Fibroblast of skin of left biceps (primary cell): Measurements from ENCODE around the gene ZNF148.

Source experiments
- DNase-seq, 2 experiments: peaks; one replicate each; pipeline ENCODE4 v3.0.0-alpha.2; 2013; ENCODE audit warnings: low read depth in 2 of 2

Gene ZNF148

DNA sequence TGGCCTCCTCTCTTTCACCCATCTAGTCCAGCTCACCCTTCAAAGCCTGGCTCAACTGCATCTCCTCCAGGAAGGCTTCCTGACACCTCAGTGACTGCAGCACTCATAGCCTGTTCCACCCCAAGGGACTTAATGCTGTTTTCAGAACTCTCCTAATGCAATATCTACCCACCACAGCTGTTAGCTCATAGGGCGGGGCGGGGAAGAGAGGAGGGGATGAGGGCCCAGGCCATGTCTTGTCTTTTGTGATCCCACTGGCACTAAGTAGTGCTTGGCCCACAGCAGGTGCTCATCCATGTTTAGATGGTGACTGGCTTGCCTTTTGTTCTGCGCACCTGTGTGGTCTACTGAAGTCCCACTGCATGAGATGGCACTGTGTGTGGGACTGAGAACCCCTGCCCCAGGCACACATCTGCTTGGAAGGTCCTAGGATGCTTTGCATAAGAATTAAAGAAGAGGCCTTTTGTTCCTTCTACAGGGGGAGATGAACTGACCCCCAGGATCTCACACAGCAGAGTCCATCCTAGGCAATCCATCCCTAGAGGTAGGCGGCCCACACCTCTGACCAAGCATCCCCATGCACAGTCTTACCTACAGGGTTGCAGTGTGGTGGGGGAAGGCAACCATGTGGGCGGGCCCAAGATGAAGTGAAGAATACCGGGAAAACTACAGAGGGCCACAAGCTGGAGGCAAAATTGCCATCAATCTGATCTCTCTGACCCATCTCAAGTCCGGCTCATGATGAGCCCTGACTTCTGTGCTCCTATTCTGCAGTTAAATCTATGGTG lies 185.6 kb downstream of the ZNF148 start:
- DNase-seq = no peak

- DNase-seq = no peak
Observed at GRCh38 chr3:125188955-125189354, 186.2 kb downstream of the ZNF148 start.

- no peak for DNase-seq
Observed at GRCh38 chr3:125187599-125187910, 187.6 kb downstream of the ZNF148 start.

DNA sequence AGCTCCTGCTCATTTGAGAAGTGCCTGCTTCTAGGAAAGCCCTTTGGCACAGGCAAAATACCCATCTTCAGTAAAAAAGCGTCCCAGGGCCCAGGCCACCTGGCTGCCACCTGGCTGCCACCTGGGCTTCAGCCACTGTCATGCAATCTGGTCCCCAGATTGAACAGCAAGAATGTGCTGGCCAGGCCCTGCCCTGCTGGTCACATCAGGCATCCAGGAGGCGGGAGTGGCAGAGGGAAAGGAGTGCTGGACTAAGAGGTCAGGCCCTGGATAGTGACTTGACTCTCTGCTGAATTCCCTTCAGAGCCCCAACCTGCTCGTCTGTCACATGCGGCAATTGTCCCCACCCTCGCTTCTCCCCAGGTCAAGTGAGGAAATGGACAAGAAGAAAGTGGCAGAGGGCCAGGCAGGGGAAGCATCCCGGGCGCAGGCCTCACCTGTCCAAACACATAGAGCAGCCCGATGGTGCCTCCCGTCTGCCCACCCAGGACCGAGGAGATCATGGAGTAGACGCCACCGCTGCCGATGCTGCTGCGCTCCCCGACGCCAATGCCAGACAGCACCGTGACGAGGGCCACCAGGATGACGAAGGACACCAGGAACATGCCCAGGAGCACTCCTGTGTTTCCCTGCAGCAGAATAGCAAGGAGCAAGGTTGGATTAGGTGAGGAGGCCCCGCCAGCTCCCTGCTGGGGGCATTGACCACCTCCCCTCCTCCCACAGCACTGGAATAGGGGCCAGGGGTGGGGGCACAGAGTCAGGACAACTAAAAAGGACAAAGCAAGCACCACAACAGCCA lies 188.1 kb downstream of the ZNF148 start:
- no peak for DNase-seq

DNA sequence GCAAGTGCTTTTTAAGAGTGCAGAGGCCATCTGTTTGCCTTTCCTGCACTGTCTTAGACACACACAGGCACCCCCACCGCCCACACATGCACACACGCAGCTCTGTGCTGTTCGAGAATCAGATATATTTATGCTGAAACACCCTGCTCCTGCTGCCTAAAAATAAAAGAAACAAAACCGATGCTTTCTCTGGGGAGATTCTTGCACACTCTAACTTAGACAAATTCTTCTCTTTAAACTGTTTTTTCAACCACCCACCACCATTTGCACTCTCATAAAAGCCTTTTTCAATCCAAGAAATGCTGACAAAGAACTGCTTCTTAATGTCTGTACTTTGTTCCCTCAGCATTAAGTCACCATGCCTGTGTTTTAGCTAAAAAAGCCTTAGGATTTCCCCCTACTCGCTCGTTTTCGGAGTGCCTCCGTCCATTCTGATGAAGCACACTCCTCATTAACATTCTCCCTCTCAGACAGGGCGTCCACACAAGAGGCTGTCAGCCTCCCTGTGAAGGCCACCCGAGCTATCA lies 188.8 kb downstream of the ZNF148 start:
- no peak for DNase-seq

DNA sequence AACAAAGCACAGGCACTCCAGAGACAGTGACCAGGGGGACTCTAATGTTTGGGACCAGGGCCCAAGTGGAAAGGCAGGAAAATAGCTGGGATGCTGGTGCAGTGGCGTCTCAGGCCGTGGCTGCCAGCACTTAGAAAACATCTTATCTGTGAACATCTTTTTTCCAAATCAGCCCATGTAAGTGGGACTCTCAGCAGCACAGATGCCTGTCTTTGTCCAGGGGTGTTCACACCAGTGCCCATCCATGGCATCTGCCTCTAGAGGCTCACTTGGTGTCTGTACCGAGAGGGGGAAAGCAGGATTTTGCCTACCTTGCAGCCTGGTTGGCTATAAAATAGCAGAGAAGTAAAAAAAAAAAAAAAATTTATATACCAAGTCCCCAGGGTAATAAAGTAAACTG lies 189.3 kb downstream of the ZNF148 start:
- DNase-seq = no peak

GRCh38 chr3:125179884-125180240 lies 195.3 kb downstream of the ZNF148 start:
- DNase-seq = no peak

DNA sequence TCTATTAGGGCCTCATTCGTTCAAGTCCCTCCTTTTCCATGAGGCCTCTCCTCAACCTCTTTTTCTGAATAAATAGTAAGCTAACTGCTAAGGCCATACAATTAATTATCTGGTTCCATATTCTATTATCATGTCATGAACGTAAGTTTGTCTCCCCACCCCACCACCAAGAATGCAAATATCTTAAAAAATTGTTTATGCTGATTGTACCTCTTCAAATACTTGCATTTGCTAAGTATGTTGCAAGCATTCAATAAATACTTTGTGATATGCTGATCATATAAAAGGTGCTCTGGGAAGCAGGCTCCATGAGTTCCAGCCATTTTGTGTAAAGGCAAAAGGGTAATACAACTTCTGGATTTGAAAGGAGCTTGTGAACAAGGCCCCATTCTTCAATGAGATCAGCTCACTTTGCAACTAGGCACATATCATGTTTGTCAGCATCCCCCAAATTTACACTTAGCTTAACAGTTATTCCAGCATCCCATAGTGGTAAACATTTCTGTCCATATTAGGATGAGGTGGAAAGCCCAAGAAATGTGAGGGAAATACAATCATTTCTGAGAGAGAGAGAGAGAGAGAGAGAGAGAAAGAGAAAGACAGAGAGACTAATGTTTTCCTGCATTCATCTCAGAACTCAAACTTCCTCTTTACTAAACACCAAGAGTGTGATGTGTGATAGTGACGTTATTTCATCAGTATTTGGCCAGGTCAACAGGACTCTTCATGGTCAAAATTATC lies 195.8 kb downstream of the ZNF148 start:
- DNase-seq = no peak

GRCh38 chr3:125177746-125178145 lies 197.4 kb downstream of the ZNF148 start:
- no peak for DNase-seq
